H9 (cell line): ENCODE data around the gene ZNF200. TPM values are rescaled to one million over a fixed set of nuclear protein-coding genes. Genes with fewer than 3 reads are reported as not detected.

Experiments used
- DNase-seq: peaks from one replicate; pipeline ENCODE4 v3.0.0-alpha.2; 2017
- H2AFZ ChIP-seq: one replicate; pipeline ENCODE4 v1.6.1; 2013; ENCODE audit warnings: mild to moderate bottlenecking, low read length, control low read depth, moderate library complexity
- H2AK5ac ChIP-seq: 2 replicates; pipeline ENCODE4 v1.6.1; 2013; ENCODE audit warnings: low read length, control low read depth, mixed read lengths; ENCODE audit not compliant: insufficient read length
- H2BK120ac ChIP-seq: one replicate; pipeline ENCODE4 v1.6.1; 2013; ENCODE audit warnings: low read depth, mild to moderate bottlenecking, low read length, control low read depth, inconsistent platforms; ENCODE audit not compliant: poor library complexity, severe bottlenecking
- H2BK12ac ChIP-seq: 2 replicates; pipeline ENCODE4 v1.6.1; 2013; ENCODE audit warnings: low read length, control low read depth, mixed read lengths, low read depth; ENCODE audit not compliant: insufficient read length
- H2BK15ac ChIP-seq: 2 replicates; pipeline ENCODE4 v1.6.1; 2013; ENCODE audit warnings: low read depth, low read length, control low read depth
- H2BK20ac ChIP-seq: one replicate; pipeline ENCODE4 v1.6.1; 2013; ENCODE audit warnings: low read depth, mild to moderate bottlenecking, low read length, control low read depth, inconsistent platforms; ENCODE audit not compliant: poor library complexity, severe bottlenecking
- H2BK5ac ChIP-seq: 2 replicates; pipeline ENCODE4 v1.6.1; 2013; ENCODE audit warnings: low read length, control low read depth, mixed read lengths; ENCODE audit not compliant: insufficient read length
- H3K14ac ChIP-seq: 2 replicates; pipeline ENCODE4 v1.6.1; 2013; ENCODE audit warnings: low read length, control low read depth; ENCODE audit not compliant: insufficient read depth
- H3K18ac ChIP-seq: 2 replicates; pipeline ENCODE4 v1.6.1; 2013; ENCODE audit warnings: low read depth, mild to moderate bottlenecking, mixed read lengths, low read length, control low read depth; ENCODE audit not compliant: insufficient read length
- H3K23ac ChIP-seq: 2 replicates; pipeline ENCODE4 v1.6.1; 2013; ENCODE audit warnings: low read length, control low read depth, mixed read lengths, low read depth; ENCODE audit not compliant: insufficient read length
- H3K23me2 ChIP-seq: 2 replicates; pipeline ENCODE4 v1.6.1; 2013; ENCODE audit warnings: low read depth, mild to moderate bottlenecking, mixed read lengths, low read length, control low read depth; ENCODE audit not compliant: insufficient read length, poor library complexity, severe bottlenecking
- H3K27ac ChIP-seq: 2 replicates; pipeline ENCODE4 v1.5.1; 2013; ENCODE audit warnings: low read length, control low read depth, mixed read lengths, low read depth; ENCODE audit not compliant: insufficient read length
- H3K27me3 ChIP-seq: 2 replicates; pipeline ENCODE4 v1.6.1; 2013; ENCODE audit warnings: low read length, control low read depth, inconsistent platforms; ENCODE audit not compliant: insufficient read depth
- H3K4ac ChIP-seq: 2 replicates; pipeline ENCODE4 v1.6.1; 2013; ENCODE audit warnings: low read depth, mild to moderate bottlenecking, control low read depth, inconsistent platforms, low read length, moderate library complexity
- H3K4me1 ChIP-seq: 2 replicates; pipeline ENCODE4 v1.6.1; 2013; ENCODE audit warnings: low read length, control low read depth, inconsistent platforms; ENCODE audit not compliant: insufficient read depth
- H3K4me2 ChIP-seq: 2 replicates; pipeline ENCODE4 v1.6.1; 2013; ENCODE audit warnings: low read length, control low read depth, mixed read lengths; ENCODE audit not compliant: insufficient read length, insufficient read depth
- H3K56ac ChIP-seq: 2 replicates; pipeline ENCODE4 v1.6.1; 2013; ENCODE audit warnings: low read depth, mild to moderate bottlenecking, mixed read lengths, low read length, control low read depth; ENCODE audit not compliant: insufficient read length
- H3K79me1 ChIP-seq: 2 replicates; pipeline ENCODE4 v1.6.1; 2013; ENCODE audit warnings: low read depth, mild to moderate bottlenecking, moderate library complexity, low read length, control low read depth, inconsistent platforms; ENCODE audit not compliant: insufficient read depth, poor library complexity, severe bottlenecking
- H3K79me2 ChIP-seq: 2 replicates; pipeline ENCODE4 v1.6.1; 2013; ENCODE audit warnings: low read length, control low read depth, inconsistent platforms; ENCODE audit not compliant: insufficient read depth
- H3K9ac ChIP-seq: 2 replicates; pipeline ENCODE4 v1.6.1; 2013; ENCODE audit warnings: low read length, control low read depth, mixed read lengths; ENCODE audit not compliant: insufficient read length; ENCODE audit errors: extremely low read depth
- H3K9me3 ChIP-seq: one replicate; pipeline ENCODE4 v1.6.1; 2013; ENCODE audit warnings: low read depth, low read length, inconsistent platforms; ENCODE audit not compliant: control insufficient read depth
- H3T11ph ChIP-seq: one replicate; pipeline ENCODE4 v1.6.1; 2013; ENCODE audit warnings: mild to moderate bottlenecking, low read length, control low read depth, inconsistent platforms
- H4K20me1 ChIP-seq: one replicate; pipeline ENCODE4 v1.6.1; 2013; ENCODE audit not compliant: control insufficient read depth, insufficient read length, insufficient read depth
- H4K5ac ChIP-seq: 2 replicates; pipeline ENCODE4 v1.6.1; 2013; ENCODE audit warnings: low read depth, mild to moderate bottlenecking, mixed read lengths, low read length, control low read depth; ENCODE audit not compliant: insufficient read length
- H4K8ac ChIP-seq: replicated peaks from 2 replicates; pipeline ENCODE4 v1.6.1; 2013; ENCODE audit warnings: low read length, control low read depth, mixed read lengths, low read depth; ENCODE audit not compliant: insufficient read length
- H4K91ac ChIP-seq: 2 replicates; pipeline ENCODE4 v1.6.1; 2013; ENCODE audit warnings: low read depth, mild to moderate bottlenecking, moderate library complexity, mixed read lengths, low read length, control low read depth; ENCODE audit not compliant: insufficient read length
- H3K27ac Mint-ChIP-seq, 3 experiments: 2 replicates in 2 of 3; 3 replicates in 1 of 3; pipeline ENCODE4 v1.8.0; 2020 to 2021; ENCODE audit warnings: mixed read lengths in 3 of 3, mild to moderate bottlenecking in 1 of 3, moderate library complexity in 1 of 3
- H3K27me3 Mint-ChIP-seq: 2 replicates; pipeline ENCODE4 v1.8.0; 2021; ENCODE audit warnings: low read depth, mild to moderate bottlenecking, moderate library complexity, mixed read lengths
- H3K36me3 Mint-ChIP-seq, 3 experiments: 2 replicates in 2 of 3; 3 replicates in 1 of 3; pipeline ENCODE4 v1.8.0; 2020 to 2021; ENCODE audit warnings: low read depth in 3 of 3, mixed read lengths in 3 of 3; ENCODE audit not compliant: insufficient read depth in 1 of 3
- H3K4me1 Mint-ChIP-seq, 2 experiments: 2 replicates each; pipeline ENCODE4 v1.8.0; 2020; ENCODE audit warnings: mixed read lengths in 2 of 2
- H3K4me3 Mint-ChIP-seq, 2 experiments: 2 replicates in 1 of 2; 3 replicates in 1 of 2; pipeline ENCODE4 v1.8.0; 2020 to 2021; ENCODE audit warnings: mild to moderate bottlenecking in 2 of 2, mixed read lengths in 2 of 2, moderate library complexity in 1 of 2
- H3K9me3 Mint-ChIP-seq, 2 experiments: 2 replicates in 1 of 2; 3 replicates in 1 of 2; pipeline ENCODE4 v1.8.0; 2020; ENCODE audit warnings: mild to moderate bottlenecking in 2 of 2, mixed read lengths in 2 of 2, moderate library complexity in 1 of 2
- CTCF ChIP-seq: fragments of 200-600 bp; sonication (generic); conservative IDR thresholded peaks from 3 replicates; pipeline ENCODE4 v1.8.0; 2021; ENCODE audit warnings: antibody characterized with exemption, mild to moderate bottlenecking
- WGBS: extraction: QIAGEN DNeasy Blood & Tissue Kit; methylation state at CpG from one replicate; pipeline ENCODE4 v1.1.7; 2013; ENCODE audit warnings: missing lambda C conversion rate, low lambda C conversion rate, mixed read lengths; ENCODE audit not compliant: insufficient read length; ENCODE audit errors: extremely low coverage; 5-methylcytosine and 5-hydroxymethylcytosine counted together
- total RNA-seq: library from RNA; stranded (reverse); gene quantifications from 2 replicates; pipeline ENCODE4 v1.2.1, GENCODE V29; 2021

The ZNF200 gene
- total RNA-seq, 1 experiment from 2014 or later = 14.9 TPM

- H3K4me2 ChIP-seq = no peak overlapping the region
- H3K23me2 ChIP-seq = no peaks in the 10 kb centered on the region
- no peak overlapping the region for H2BK120ac ChIP-seq
- no peak for TF ChIP-seq CTCF
- WGBS = no CpG with 5 or more reads among the region's 9 CpGs
- H3K9me3 ChIP-seq = peaks cover 7% of the 10 kb centered on the region
- H2BK12ac ChIP-seq = no peak overlapping the region
- H3K79me1 ChIP-seq = no peaks in the 10 kb centered on the region
- H3K14ac ChIP-seq = no peak overlapping the region
- no peak overlapping the region for H3K27ac Mint-ChIP-seq
- no peak overlapping the region for H2BK5ac ChIP-seq
- no peak overlapping the region for H3K18ac ChIP-seq
- no peak overlapping the region for H3K27ac ChIP-seq
- no peak overlapping the region for H4K91ac ChIP-seq
- no peak overlapping the region for H2BK20ac ChIP-seq
- no peak for DNase-seq
- no peaks in the 10 kb centered on the region for H4K20me1 ChIP-seq
- H3K36me3 Mint-ChIP-seq = peaks cover 0 to 7% (median 0%) of the 10 kb centered on the region in 3 experiments; a peak in 1 of 7 replicates
- H4K8ac ChIP-seq = no peak overlapping the region
- H3K27me3 Mint-ChIP-seq = peaks cover 35% of the 10 kb centered on the region
- H2BK15ac ChIP-seq = no peak overlapping the region
- H3K23ac ChIP-seq = no peak overlapping the region
- no peak overlapping the region for H3T11ph ChIP-seq
- H3K79me2 ChIP-seq = no peaks in the 10 kb centered on the region
- no peak overlapping the region for H3K4ac ChIP-seq
- H3K4me1 Mint-ChIP-seq = no peaks in the 10 kb centered on the region
- H3K9me3 Mint-ChIP-seq = peaks cover 39 to 49% of the 10 kb centered on the region in 2 experiments
- H3K4me1 ChIP-seq = no peaks in the 10 kb centered on the region
- no peak overlapping the region for H4K5ac ChIP-seq
- no peak overlapping the region for H2AFZ ChIP-seq
- no peak overlapping the region for H3K56ac ChIP-seq
- no peak overlapping the region for H3K4me3 Mint-ChIP-seq
- no peak overlapping the region for H2AK5ac ChIP-seq
- H3K27me3 ChIP-seq = no peaks in the 10 kb centered on the region
- no peak overlapping the region for H3K9ac ChIP-seq
Observed at GRCh38 chr16:3256866-3257465, 22.0 kb upstream of the ZNF200 start.
